SU-DHL-6 (cell line): ENCODE measurements around the gene RALGPS1.

Source experiments
- H2AFZ ChIP-seq: fragments of 200-600 bp; sonication (generic); 2 replicates; pipeline ENCODE4 v1.6.1; 2014; ENCODE audit warnings: low read depth, mild to moderate bottlenecking, moderate library complexity, mixed read lengths, antibody characterized with exemption, low read length; ENCODE audit not compliant: severe bottlenecking
- H3F3A ChIP-seq: fragments of 200-600 bp; shearing (Covaris generic); 2 replicates; pipeline ENCODE4 v1.6.0; 2016; ENCODE audit warnings: antibody characterized with exemption, mild to moderate bottlenecking; ENCODE audit not compliant: insufficient read depth
- H3K27ac ChIP-seq: fragments of 200-600 bp; sonication (generic); 2 replicates; pipeline ENCODE4 v1.5.1; 2016; ENCODE audit warnings: low read depth, mild to moderate bottlenecking, low read length, moderate library complexity, mixed read lengths
- H3K27me3 ChIP-seq: fragments of 200-600 bp; sonication (generic), shearing (Covaris generic); 2 replicates; pipeline ENCODE4 v1.6.0; 2014; ENCODE audit warnings: mild to moderate bottlenecking, low read length
- H3K36me3 ChIP-seq: fragments of 200-600 bp; sonication (generic); 2 replicates; pipeline ENCODE4 v1.6.1; 2014; ENCODE audit warnings: mild to moderate bottlenecking, low read length, mixed read lengths
- H3K4me2 ChIP-seq: fragments of 300-600, 200-600 bp; shearing (Covaris generic), sonication (generic); 2 replicates; pipeline ENCODE4 v1.6.0; 2014; ENCODE audit warnings: low read length, low read depth, mild to moderate bottlenecking; ENCODE audit not compliant: poor library complexity, severe bottlenecking
- H3K4me3 ChIP-seq: fragments of 200-600 bp; sonication (generic); 2 replicates; pipeline ENCODE4 v1.5.1; 2014; ENCODE audit warnings: antibody characterized with exemption, low read length, mild to moderate bottlenecking, mixed read lengths; ENCODE audit not compliant: insufficient read depth, poor library complexity, severe bottlenecking
- H3K79me2 ChIP-seq: fragments of 200-600 bp; sonication (generic); 2 replicates; pipeline ENCODE4 v1.6.1; 2014; ENCODE audit warnings: mild to moderate bottlenecking, low read length, moderate library complexity; ENCODE audit not compliant: insufficient read depth
- H3K9ac ChIP-seq: fragments of 200-600 bp; sonication (generic); 2 replicates; pipeline ENCODE4 v1.7.0; 2014; ENCODE audit warnings: mild to moderate bottlenecking, low read length
- H3K9me2 ChIP-seq: fragments of 200-600 bp; sonication (generic); replicated peaks from 2 replicates; pipeline ENCODE4 v1.6.1; 2014; ENCODE audit warnings: low read length; ENCODE audit not compliant: insufficient read depth
- H3K9me3 ChIP-seq: fragments of 200-600 bp; sonication (generic); 2 replicates; pipeline ENCODE4 v1.6.1; 2014; ENCODE audit warnings: low read length, mixed read lengths; ENCODE audit not compliant: insufficient read depth
- H4K20me1 ChIP-seq: fragments of 200-600 bp; sonication (generic); 2 replicates; pipeline ENCODE4 v1.6.1; 2014; ENCODE audit warnings: low read depth, mild to moderate bottlenecking, antibody characterized with exemption, low read length, moderate library complexity, mixed read lengths
- CTCF ChIP-seq: fragments of 200-600 bp; sonication (generic); IDR thresholded peaks from one replicate; pipeline ENCODE4 v1.5.1; 2017; ENCODE audit warnings: antibody characterized with exemption, mild to moderate bottlenecking, low read length, moderate library complexity; ENCODE audit not compliant: insufficient read depth, poor library complexity, severe bottlenecking
- EZH2phosphoT487 ChIP-seq: fragments of 200-600 bp; sonication (generic), shearing (Covaris generic); conservative IDR thresholded peaks from 2 replicates; pipeline ENCODE4 v1.6.1; 2018; ENCODE audit warnings: mild to moderate bottlenecking, antibody characterized with exemption, low read length, moderate library complexity, mixed read lengths

The RALGPS1 gene

GRCh38 chr9:127105805-127106465 is 191.4 kb downstream of the RALGPS1 start:
- no peaks in the 10 kb centered on the region for H3F3A ChIP-seq
- TF ChIP-seq CTCF (no peak), EZH2phosphoT487 (no peak)
- no peak overlapping the region for H2AFZ ChIP-seq
- H3K36me3 ChIP-seq: no peaks in the 10 kb centered on the region
- no peaks in the 10 kb centered on the region for H3K9me3 ChIP-seq
- no peaks in the 10 kb centered on the region for H3K79me2 ChIP-seq
- no peak overlapping the region for H3K4me3 ChIP-seq
- no peak overlapping the region for H3K4me2 ChIP-seq
- H3K9ac ChIP-seq: no peak overlapping the region
- no peaks in the 10 kb centered on the region for H3K9me2 ChIP-seq
- no peaks in the 10 kb centered on the region for H4K20me1 ChIP-seq
- no peak overlapping the region for H3K27ac ChIP-seq
- H3K27me3 ChIP-seq: no peaks in the 10 kb centered on the region

GRCh38 chr9:127106466-127106855 is 191.9 kb downstream of the RALGPS1 start:
- Histone ChIP-seq H3F3A (no peaks in the 10 kb centered on the region), H3K36me3 (no peaks in the 10 kb centered on the region), H4K20me1 (no peaks in the 10 kb centered on the region), H3K27me3 (no peaks in the 10 kb centered on the region), H3K9me2 (no peaks in the 10 kb centered on the region), H3K4me2 (no peak overlapping the region), H3K4me3 (no peak overlapping the region), H3K27ac (no peak overlapping the region), H3K9me3 (no peaks in the 10 kb centered on the region), H3K9ac (no peak overlapping the region), H2AFZ (no peak overlapping the region), H3K79me2 (no peaks in the 10 kb centered on the region)
- TF ChIP-seq EZH2phosphoT487 (no peak), CTCF (no peak)

- no peak overlapping the region for H3K9ac ChIP-seq
- no peaks in the 10 kb centered on the region for H3K9me2 ChIP-seq
- no peaks in the 10 kb centered on the region for H3K27me3 ChIP-seq
- no peak overlapping the region for H2AFZ ChIP-seq
- H3K4me3 ChIP-seq: no peak overlapping the region
- TF ChIP-seq CTCF (no peak), EZH2phosphoT487 (no peak)
- no peaks in the 10 kb centered on the region for H3K9me3 ChIP-seq
- H3K27ac ChIP-seq: no peak overlapping the region
- H3K4me2 ChIP-seq: no peak overlapping the region
- no peaks in the 10 kb centered on the region for H3K36me3 ChIP-seq
- H4K20me1 ChIP-seq: no peaks in the 10 kb centered on the region
- no peaks in the 10 kb centered on the region for H3F3A ChIP-seq
- no peaks in the 10 kb centered on the region for H3K79me2 ChIP-seq
Measured at GRCh38 chr9:127107171-127107928, 192.8 kb downstream of the RALGPS1 start.
